Right atrium auricular region (tissue), 2 donors: ENCODE results near the gene PNLIP. TPM values are rescaled to one million over a fixed set of nuclear protein-coding genes. Genes with fewer than 3 reads are reported as not detected.

Experiments used
- DNase-seq: peaks from one replicate; pipeline ENCODE4 v3.0.0-alpha.2; 2019; ENCODE audit warnings: low spot score
- H3K27ac ChIP-seq, 2 donors: fragments of 200-600 bp; sonication (generic); 1 replicate in 1 of 2; 2 replicates in 1 of 2; pipeline ENCODE4 v1.5.1; 2016 to 2019
- H3K27me3 ChIP-seq, 2 donors: fragments of 200-600 bp; sonication (generic); one replicate each; pipeline versions ENCODE4 v1.5.1 to v1.6.0; 2017 to 2019
- H3K36me3 ChIP-seq: fragments of 200-600 bp; sonication (generic); one replicate; pipeline ENCODE4 v1.5.1; 2016
- H3K4me1 ChIP-seq, 2 donors: fragments of 200-600 bp; sonication (generic); one replicate each; pipeline versions ENCODE4 v1.5.1 to v1.6.0; 2017 to 2019
- H3K4me3 ChIP-seq, 2 donors: fragments of 200-600 bp; sonication (generic); 1 replicate in 1 of 2; 2 replicates in 1 of 2; pipeline ENCODE4 v1.5.1; 2017 to 2019; ENCODE audit warnings: mild to moderate bottlenecking in 1 of 2, moderate library complexity in 1 of 2
- H3K9me3 ChIP-seq, 2 donors: fragments of 200-600 bp; sonication (generic); one replicate each; pipeline ENCODE4 v1.5.1; 2019
- total RNA-seq, 2 donors: library from RNA; depleted of rRNA; stranded (reverse); fragments of >200 nt; gene quantifications; one replicate each; pipeline ENCODE4 v1.1.0, GENCODE V29; 2016
- TF ChIP-seq, protein P1 (sequence below), 2 donors: fragments of 200-600 bp; sonication (generic); IDR thresholded peaks; one replicate each; pipeline ENCODE4 v1.5.1; 2019; ENCODE audit warnings: antibody characterized with exemption in 2 of 2

Gene PNLIP
- total RNA-seq, 2 donors from 2014 or later = not detected

- Histone ChIP-seq H3K9me3 (no peaks in the 10 kb centered on the region), H3K4me1 (no peaks in the 10 kb centered on the region), H3K27ac (no peak overlapping the region), H3K4me3 (no peak overlapping the region), H3K36me3 (no peaks in the 10 kb centered on the region), H3K27me3 (no peaks in the 10 kb centered on the region)
- TF ChIP-seq, protein P1, sequence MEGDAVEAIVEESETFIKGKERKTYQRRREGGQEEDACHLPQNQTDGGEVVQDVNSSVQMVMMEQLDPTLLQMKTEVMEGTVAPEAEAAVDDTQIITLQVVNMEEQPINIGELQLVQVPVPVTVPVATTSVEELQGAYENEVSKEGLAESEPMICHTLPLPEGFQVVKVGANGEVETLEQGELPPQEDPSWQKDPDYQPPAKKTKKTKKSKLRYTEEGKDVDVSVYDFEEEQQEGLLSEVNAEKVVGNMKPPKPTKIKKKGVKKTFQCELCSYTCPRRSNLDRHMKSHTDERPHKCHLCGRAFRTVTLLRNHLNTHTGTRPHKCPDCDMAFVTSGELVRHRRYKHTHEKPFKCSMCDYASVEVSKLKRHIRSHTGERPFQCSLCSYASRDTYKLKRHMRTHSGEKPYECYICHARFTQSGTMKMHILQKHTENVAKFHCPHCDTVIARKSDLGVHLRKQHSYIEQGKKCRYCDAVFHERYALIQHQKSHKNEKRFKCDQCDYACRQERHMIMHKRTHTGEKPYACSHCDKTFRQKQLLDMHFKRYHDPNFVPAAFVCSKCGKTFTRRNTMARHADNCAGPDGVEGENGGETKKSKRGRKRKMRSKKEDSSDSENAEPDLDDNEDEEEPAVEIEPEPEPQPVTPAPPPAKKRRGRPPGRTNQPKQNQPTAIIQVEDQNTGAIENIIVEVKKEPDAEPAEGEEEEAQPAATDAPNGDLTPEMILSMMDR (IDR thresholded peaks at IDR 0.05) = no peak
- no peak for DNase-seq
These were observed 65.4 kb downstream of the PNLIP start for GRCh38 chr10:116611153-116611545.

- H3K27me3 ChIP-seq = no peaks in the 10 kb centered on the region
- H3K9me3 ChIP-seq = no peaks in the 10 kb centered on the region
- H3K27ac ChIP-seq = no peak overlapping the region
These were observed 66.5 kb downstream of the PNLIP start for GRCh38 chr10:116612107-116612769.

DNA sequence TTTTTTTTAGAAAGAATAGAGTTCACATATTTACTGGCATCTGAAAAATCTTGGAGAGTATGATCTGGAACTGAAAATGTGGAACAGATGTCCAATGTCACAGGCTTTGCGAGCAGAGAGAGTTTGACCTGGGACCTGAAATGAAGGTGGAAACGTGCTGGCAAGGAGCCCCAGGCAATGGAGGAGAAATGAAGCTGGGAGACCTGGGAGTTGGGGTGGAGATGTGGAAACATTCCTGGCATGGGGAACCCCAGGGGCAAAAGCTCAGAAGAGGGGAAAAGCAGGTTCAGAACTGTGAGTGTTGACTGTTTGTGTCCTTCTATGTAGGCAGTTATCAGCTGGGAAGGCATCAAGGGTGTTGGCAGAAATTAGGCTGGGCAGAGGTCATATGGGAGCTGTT lies 67.7 kb downstream of the PNLIP start:
- H3K4me1 ChIP-seq = no peaks in the 10 kb centered on the region
- H3K4me3 ChIP-seq = no peak overlapping the region
- no peaks in the 10 kb centered on the region for H3K9me3 ChIP-seq
- no peaks in the 10 kb centered on the region for H3K27me3 ChIP-seq
- no peaks in the 10 kb centered on the region for H3K36me3 ChIP-seq
- DNase-seq = no peak
- H3K27ac ChIP-seq = no peak overlapping the region
- TF ChIP-seq, protein P1 (IDR thresholded peaks at IDR 0.05) = no peak

More at GRCh38 chr10:116612107-116612769, 66.5 kb downstream of the PNLIP start:
- Histone ChIP-seq H3K4me3 (no peak overlapping the region), H3K36me3 (no peaks in the 10 kb centered on the region), H3K4me1 (no peaks in the 10 kb centered on the region)
- TF ChIP-seq, protein P1 (IDR thresholded peaks at IDR 0.05) = no peak
- DNase-seq = no peak

GRCh38 chr10:116614796-116615195 lies 69.1 kb downstream of the PNLIP start:
- H3K27ac ChIP-seq = no peak overlapping the region
- H3K4me3 ChIP-seq = no peak overlapping the region
- TF ChIP-seq, protein P1 (IDR thresholded peaks at IDR 0.05) = no peak
- DNase-seq = no peak
- no peaks in the 10 kb centered on the region for H3K27me3 ChIP-seq
- no peaks in the 10 kb centered on the region for H3K9me3 ChIP-seq
- no peaks in the 10 kb centered on the region for H3K4me1 ChIP-seq
- H3K36me3 ChIP-seq = no peaks in the 10 kb centered on the region

DNA sequence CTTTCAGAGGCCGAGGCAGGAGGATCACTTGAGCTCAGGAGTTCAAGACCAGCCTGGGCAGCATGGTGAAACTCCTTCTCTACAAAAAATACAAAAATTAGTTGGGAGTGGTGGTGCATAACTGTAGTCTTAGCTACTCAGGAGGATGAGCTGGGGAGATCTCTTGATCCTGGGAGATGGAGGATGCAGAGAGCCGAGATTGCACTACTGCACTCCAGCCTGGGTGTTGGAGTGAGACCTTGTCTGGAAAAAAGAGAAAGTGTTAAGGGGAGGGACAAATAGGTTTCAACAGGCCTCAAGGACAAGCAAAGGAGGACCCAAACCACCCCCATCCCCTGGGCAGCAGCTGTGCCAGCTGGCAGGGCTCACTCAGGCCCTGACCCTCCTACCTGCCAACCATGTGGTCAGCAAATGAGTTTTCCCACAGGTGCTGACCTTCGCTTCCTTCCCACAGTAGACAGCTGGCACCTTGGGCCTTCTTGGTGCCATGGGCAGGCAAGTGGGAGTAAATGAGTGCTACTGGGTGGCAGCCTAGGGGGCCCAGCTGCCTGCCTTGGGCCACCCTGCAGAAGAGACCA lies 69.6 kb downstream of the PNLIP start:
- no peak overlapping the region for H3K27ac ChIP-seq
- H3K4me1 ChIP-seq = no peaks in the 10 kb centered on the region
- TF ChIP-seq, protein P1 (IDR thresholded peaks at IDR 0.05) = no peak
- H3K4me3 ChIP-seq = no peak overlapping the region
- no peaks in the 10 kb centered on the region for H3K36me3 ChIP-seq
- no peaks in the 10 kb centered on the region for H3K9me3 ChIP-seq
- no peak for DNase-seq
- H3K27me3 ChIP-seq = no peaks in the 10 kb centered on the region

Other genes starting within 250 kb of the PNLIP start
- gene CCDC172, start 221.5 kb upstream of the PNLIP start, total RNA-seq = not detected
- gene PNLIPRP3, start 118.1 kb upstream of the PNLIP start, total RNA-seq = not detected
- not detected for gene PNLIPRP1, start 45.0 kb downstream of the PNLIP start, total RNA-seq
- gene PNLIPRP2, start 75.0 kb downstream of the PNLIP start, total RNA-seq = not detected
- 10 to 100 TPM; 10.1 to 11.5 TPM for gene HSPA12A, start 196.6 kb downstream of the PNLIP start, total RNA-seq